Measurements from ENCODE around the gene PRPF38A.
A peak's percentile ranks its signal among the peaks of the same experiment; 100 is the strongest.
"Not testable (repeated sequence)": the region's sequence is repeated elsewhere in the genome, so short reads cannot be mapped to it uniquely, and the experiment has no call there.

PRPF38A gene

GRCh38 chr1:52404116-52404974 lies at the start of gene PRPF38A, which contains the start of gene ORC1:
TSS of gene PRPF38A (plus strand) at chr1:52404602. CDS start at chr1:52404750, 148 bp downstream.
TSS of gene ORC1 (minus strand) at chr1:52404423. CDS start at chr1:52402223, 2,200 bp downstream.
- DNase-seq, result peak; percentile 95

DNA sequence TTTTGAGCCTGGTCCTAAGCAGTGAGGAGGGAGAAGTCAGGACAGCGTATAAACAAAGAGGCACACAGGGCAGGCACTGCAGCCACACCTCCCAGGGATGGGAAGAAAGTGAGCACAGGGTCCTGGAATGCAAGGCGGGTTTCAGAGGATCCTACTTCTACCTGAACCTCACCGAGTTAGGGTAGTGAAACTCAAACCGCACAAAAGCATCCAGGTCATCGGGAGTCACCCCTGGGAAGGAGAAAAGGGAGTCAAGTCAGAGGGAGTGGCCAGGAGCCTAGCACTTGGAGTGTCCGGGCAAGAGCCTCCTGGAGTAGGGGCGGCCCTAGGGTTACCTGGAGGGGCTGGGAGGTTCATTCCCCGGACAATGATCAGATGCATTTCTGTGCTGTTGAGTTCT lies 49.0 kb upstream of the PRPF38A start:
- no peak for DNase-seq

DNA sequence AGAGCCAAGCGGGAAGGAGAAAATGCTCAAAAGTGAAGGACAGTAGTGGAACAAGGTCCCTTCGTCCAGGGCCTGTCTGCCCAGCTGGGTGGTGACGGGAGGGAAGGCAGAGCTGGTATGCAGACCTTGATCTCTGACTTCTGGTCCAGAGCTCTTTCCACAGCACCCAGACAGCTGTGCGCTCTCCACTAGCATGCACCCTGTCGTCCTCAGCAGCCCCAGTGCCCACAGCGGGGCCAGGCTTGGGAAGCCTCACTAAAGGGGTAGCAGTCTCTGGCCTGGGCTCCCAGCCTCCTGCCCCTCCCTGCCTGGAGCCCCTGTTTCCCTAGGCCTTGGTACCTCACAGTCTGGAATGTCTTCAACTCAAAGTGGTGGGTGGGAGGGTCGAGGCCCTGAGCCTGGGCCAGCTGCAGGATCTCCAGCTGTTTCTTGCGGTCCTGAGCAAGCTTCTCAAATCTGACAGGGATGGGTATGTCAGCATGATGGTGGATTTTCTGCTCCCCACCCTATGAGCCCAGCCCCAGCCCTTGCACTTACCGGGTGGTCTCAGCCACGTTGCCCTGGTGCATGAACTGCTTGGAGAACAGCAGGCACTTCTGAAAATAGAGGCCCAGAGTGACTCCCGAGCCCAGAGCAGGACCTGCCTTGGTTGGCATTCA lies 48.4 kb upstream of the PRPF38A start:
- DNase-seq, result no peak

DNA sequence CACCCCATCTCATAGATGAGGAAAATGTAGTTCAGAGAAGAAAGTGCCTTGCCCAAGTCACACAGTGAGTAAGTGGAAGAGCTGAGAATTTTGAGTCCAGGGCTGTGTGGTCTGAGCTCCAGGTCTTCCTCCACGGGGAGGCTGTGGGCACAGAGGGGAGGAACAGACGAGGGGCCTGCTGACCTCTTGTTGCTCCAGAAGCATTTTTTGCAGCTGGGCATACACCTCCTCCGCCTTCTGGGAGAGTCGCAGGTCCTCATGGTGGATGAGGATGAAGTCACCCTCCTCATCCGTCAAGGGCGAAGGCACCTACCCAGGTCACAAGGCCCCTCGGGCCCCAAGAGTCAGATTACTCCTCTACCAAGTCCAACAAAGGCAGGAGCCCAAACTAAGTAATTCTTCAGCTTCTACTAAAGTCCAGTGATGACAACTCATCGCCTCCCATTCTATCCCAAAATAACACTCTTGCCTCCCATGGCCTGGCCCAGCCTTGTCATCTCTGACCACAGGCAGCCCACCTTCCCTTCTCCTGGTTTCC lies 47.5 kb upstream of the PRPF38A start:
- DNase-seq, result no peak

DNA sequence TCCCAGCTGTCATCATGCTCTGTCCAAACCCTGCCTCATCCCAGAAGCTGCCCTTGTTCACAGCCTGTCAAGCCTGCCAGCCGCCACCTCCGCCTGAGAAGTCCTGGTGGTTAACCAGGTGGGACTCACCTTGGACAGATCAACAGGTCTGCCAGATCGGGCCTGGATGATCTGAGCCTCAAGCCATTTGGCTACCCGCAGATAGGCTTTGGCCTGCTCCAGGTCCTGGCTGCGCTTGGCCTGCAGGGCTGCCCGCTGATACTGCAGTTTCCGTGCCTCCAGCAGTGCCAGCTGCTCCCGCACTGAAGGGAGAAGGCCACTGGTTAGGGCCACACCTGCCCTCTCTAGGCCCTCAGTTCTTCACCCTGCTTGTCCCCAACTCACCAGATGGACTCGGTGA lies 47.0 kb upstream of the PRPF38A start:
- no peak for DNase-seq

DNA sequence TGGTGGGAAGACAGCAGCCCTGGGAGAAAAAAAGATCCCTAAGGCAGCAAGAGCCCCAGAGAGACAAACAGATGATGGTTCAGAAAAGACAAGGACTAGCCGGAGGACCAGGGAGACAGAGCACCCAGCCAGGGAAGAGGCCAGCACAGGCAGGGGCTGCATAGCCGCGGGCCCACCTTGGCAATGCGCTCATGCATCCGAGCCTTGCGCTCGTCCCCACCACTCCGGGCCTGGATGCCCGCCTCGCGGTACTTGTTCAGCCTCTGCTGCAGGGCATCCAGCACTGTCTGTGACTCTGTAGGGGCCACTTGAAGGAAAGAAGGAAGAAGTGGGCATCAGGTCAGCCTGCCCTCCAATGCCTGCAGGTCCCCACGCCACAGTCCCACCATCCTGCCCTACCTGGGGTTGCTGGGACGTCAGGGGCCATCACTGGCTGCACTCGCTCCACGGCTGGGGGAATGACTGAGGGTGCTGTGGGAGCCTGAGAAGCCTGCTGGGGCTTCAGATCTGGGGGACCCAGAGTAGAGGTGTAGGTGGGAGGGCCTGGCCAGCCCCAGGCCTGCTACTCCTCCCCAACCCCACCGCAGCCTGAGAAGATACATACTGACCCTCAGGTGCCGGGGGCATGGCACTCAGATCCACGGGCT lies 45.4 kb upstream of the PRPF38A start:
- DNase-seq, result no peak

- no peak for DNase-seq
These were observed 44.5 kb upstream of the PRPF38A start for GRCh38 chr1:52359676-52360594.

- no peak for DNase-seq
These were observed 43.8 kb upstream of the PRPF38A start for GRCh38 chr1:52360595-52360968.

- DNase-seq, result no peak
These were observed 40.1 kb upstream of the PRPF38A start for GRCh38 chr1:52364235-52364839.

DNA sequence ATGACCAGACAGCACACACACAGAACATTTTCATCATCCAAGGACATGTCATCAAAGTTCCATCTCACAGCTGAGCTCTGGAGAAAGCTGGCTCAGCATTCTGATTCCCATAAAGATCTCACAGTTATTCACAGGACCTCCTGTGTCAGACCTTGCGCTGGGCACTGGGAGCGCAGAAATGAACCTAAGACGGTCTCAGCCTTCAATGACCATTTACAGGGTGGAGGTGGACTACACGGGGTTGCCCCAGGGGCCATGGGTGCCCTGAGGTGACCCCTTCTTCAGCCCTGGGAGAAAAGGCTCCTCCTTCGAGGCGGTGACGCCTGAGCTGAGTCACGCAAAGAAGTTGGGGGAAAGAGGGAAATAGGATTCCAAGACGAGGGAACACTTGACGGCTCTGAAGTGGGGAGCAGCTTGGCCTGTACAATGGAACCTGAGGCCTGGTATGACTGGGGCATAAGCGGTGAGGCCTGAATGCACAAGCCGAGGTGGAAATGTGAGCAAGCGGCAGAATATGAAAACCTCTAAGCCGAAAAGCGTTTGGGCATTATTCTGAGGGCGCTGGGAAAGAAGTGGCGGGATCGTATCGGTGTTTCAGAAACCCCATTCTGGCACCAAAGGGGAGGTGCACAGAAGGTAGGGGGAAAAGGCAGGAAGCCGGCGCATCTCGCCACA lies 39.2 kb upstream of the PRPF38A start:
- no peak for DNase-seq

DNA sequence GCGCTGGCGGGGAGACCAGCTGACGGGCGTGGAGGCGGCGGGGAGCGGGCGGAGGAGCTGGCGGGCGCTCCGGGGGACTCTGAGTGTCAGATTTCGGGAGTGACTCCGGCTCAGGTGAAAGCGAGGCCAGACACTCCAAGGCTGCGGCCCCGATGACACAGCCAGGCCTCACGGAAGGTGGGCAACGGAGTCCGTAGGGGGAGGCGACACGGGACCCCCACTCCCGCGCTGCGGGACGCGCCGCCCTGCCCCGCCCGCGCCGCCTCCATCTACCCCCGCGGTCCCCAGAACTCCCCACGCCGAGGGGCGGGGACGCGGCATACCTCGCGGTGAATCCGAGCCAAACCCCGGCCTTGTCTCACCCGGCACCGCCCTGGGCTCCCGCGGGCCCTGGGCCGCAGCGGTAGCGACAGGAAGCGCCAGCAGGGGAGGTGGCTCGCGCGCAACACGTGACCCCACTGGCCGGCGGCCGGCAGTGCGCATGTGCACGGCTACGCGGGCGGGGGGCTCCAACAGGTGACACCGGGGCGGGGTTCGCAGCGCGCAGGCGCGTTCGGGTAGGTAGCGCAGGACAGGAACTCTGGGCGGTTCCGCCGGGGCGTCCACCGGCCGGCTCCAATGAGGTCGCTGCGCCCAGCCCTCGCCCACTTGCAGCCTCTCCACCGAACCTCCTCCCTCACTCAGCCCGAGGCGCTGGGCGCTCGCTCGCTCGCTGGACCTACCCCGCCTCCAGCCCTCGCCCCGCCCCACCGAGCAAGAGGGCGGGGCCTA lies 38.5 kb upstream of the PRPF38A start, which contains the start of gene CC2D1B:
Gene CC2D1B, minus strand, starts transcription at position 460 of the 771 bp plus-strand sequence. CDS start 1,585 bp downstream, outside the sequence.
- peak; percentile 99 for DNase-seq

DNA sequence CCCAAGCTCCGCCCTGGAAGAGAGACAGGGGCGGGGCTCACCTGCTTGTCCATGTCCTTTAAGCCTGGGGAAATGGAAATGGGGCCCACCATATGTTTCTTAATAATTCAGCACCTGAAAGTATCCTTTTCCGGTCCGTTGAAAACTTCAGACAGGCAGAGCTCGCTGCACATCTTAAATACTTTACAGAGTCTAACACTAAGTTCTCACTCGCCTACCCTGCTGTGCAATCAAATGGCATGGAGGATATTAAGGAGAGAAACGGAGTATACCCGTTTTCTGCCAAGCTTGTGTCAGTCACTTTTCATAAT lies 37.9 kb upstream of the PRPF38A start:
- DNase-seq, result no peak

DNA sequence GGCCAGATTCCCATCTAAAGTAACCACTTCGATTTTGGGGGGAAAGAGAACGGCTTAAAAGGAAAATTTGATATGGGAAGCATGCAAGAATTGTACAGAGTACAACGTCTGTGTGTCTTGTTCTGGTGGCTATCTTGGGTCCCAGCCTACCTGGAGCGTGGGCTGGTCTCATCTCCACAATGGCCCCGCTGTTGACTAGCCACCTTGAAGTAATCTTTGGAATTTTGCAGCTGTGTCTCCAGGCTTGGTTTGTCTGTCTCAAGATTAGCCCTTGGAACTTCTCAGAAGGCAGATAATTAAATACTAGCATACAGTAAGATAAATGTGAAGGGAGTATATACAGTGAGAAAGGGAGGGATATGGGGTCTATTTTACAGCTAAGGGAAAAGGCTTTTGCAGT lies 37.1 kb upstream of the PRPF38A start:
- no peak for DNase-seq

DNA sequence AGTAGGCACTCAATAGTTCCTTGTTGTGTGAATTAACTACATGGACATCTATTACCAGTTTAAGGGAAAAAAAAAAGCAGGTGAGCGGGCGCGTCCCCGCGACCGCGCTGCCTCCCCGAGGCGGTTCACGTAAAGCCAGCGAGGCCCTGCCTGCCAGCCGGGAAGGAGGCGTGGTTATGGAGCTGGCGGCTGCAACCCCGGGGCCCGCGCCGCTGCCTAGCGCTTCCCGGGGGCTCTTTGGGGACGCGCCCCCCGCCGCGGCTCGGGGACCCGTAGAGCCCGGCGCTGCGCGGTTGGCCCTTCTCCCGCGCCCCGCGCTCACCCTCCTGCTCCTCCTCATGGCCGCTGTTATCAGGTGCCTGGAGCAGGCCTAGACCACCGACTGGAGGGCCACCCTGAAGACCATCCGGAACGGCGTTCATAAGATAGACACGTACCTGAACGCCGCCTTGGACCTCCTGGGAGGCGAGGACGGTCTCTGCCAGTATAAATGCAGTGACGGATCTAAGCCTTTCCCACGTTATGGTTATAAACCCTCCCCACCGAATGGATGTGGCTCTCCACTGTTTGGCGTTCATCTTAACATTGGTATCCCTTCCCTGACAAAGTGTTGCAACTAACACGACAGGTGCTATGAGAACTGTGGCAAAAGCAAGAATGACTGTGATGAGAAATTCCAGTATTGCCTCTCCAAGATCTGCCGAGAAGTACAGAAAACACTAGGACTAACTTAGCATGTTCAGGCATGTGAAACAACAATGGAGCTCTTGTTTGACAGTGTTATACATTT lies 35.8 kb upstream of the PRPF38A start:
- DNase-seq, result peak; percentile 65

DNA sequence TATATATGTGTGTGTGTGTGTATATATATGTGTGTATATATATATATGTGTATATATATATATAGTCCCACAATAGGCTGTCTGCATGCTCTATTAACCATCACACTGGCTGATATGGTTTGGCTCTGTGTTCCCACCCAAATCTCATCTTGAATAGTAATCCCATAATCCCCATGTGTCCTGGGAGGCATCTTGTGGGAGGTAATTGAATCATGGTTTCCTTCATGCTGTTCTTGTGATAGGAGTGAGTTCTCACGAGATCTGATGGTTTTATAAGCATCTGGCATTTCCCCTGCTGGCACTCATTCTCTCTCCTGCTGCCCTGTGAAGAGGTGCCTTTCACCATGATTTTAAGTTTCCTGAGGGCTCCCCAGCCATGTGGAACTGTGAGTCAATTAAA lies 34.6 kb upstream of the PRPF38A start:
- not testable (repeated sequence) for DNase-seq

DNA sequence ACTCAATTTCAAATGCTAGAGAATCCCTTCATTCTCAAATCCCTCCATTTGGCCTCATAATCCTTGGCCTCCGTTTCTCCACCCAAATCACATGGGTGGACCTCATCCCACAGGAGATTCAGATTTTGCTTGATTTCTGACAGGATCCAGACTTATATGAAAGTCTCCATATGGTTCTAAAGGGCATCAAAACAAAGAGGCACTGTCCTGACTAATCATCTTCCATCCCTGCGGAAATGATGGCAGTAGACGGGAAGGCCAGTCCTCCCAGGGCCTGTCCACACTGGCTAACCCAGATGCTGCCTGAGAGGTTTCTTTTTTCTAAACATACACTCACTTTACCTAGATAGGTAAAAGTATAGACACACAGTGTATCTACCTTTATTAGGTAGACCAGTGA lies 19.0 kb upstream of the PRPF38A start:
- no peak for DNase-seq

GRCh38 chr1:52386458-52386857 lies 17.9 kb upstream of the PRPF38A start:
- no peak for DNase-seq

DNA sequence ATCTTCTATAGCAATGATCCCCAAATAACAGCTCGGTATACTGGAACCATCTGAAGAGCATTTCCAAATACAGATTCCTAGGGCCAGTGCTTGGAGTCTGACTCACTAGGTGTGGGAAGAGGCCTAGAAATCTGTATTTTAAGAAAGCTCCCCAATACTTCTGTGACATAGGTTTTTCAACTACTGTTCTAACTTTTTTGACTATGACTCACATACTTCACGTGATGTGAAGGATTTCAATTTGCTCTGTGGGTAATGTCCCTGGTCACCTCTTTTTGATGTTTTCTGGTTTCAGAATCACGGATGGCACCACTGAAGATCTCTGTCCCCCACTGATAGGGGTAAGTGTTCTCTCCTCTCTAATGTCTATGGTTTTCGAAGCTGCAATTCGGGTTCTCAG lies 11.2 kb upstream of the PRPF38A start:
- no peak for DNase-seq

DNA sequence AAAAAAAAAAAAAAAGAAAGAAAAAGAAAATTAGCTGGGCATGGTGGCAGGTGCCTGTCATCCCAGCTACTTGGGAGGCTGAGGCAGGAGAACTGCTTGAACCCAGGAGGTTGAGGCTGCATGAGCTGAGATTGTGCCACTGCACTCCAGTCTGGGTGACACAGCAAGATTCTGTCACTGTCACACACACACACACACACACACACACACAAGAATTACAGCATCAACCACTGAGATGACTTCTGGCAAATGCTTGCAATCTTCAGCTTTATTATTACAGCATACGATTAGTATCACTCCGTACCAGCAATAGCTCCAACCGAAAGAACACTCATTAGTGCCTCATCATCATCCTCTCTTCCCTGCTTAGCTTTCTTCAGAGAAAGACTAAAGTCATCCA lies 4.8 kb upstream of the PRPF38A start:
- DNase-seq, result no peak

DNA sequence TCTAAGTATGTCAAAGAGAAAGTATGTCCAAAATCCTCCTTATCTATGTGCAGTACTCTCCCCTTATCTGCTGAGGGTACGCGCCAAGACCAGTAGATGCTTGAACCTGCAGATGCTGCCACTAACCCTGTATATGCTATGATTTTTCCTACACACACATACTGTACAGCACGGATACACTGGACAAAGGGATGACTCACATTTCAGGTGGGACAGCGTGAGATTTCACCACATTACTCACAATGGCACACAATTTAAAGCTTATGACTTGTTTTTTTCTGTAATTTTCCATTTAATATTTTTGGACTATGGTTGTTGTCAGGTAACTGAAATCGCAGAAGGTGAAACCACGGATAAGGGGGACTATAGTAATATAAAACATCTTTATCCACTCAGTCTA lies 4.3 kb upstream of the PRPF38A start:
- DNase-seq, result no peak
